ENCODE data around the gene C2. TPM values are rescaled to one million over a fixed set of nuclear protein-coding genes. Genes with fewer than 3 reads are reported as not detected.

C2 gene
- total RNA-seq, 1 experiment from 2014 or later: 1.3 TPM

- H3K27ac Mint-ChIP-seq: no peak overlapping the region
- ChIA-PET POLR2A (no interaction called here), CTCF (no interaction called here)
- ATAC-seq (no peak), DNase-seq (ENCODE audit: low spot score) (no peak)
- H3K4me1 Mint-ChIP-seq: peaks cover 11% of the 10 kb centered on the region
- no peak overlapping the region for H3K4me3 Mint-ChIP-seq
- H3K9me3 Mint-ChIP-seq: no peaks in the 10 kb centered on the region
- no peaks in the 10 kb centered on the region for H3K36me3 Mint-ChIP-seq
- TF ChIP-seq FOXP1 (CRISPR knock-in tag; IDR thresholded peaks at IDR 0.05; ENCODE audit: borderline replicate concordance) (no peak), GRHL2 (CRISPR knock-in tag; IDR thresholded peaks at IDR 0.05; ENCODE audit: insufficient replicate concordance, severe bottlenecking) (no peak), TCF7 (CRISPR knock-in tag; IDR thresholded peaks at IDR 0.05; ENCODE audit: low read depth) (no peak), NR2C2 (CRISPR knock-in tag; IDR thresholded peaks at IDR 0.05) (no peak), ERG (CRISPR knock-in tag; IDR thresholded peaks at IDR 0.05) (no peak)
- TF ChIP-seq, protein P1, sequence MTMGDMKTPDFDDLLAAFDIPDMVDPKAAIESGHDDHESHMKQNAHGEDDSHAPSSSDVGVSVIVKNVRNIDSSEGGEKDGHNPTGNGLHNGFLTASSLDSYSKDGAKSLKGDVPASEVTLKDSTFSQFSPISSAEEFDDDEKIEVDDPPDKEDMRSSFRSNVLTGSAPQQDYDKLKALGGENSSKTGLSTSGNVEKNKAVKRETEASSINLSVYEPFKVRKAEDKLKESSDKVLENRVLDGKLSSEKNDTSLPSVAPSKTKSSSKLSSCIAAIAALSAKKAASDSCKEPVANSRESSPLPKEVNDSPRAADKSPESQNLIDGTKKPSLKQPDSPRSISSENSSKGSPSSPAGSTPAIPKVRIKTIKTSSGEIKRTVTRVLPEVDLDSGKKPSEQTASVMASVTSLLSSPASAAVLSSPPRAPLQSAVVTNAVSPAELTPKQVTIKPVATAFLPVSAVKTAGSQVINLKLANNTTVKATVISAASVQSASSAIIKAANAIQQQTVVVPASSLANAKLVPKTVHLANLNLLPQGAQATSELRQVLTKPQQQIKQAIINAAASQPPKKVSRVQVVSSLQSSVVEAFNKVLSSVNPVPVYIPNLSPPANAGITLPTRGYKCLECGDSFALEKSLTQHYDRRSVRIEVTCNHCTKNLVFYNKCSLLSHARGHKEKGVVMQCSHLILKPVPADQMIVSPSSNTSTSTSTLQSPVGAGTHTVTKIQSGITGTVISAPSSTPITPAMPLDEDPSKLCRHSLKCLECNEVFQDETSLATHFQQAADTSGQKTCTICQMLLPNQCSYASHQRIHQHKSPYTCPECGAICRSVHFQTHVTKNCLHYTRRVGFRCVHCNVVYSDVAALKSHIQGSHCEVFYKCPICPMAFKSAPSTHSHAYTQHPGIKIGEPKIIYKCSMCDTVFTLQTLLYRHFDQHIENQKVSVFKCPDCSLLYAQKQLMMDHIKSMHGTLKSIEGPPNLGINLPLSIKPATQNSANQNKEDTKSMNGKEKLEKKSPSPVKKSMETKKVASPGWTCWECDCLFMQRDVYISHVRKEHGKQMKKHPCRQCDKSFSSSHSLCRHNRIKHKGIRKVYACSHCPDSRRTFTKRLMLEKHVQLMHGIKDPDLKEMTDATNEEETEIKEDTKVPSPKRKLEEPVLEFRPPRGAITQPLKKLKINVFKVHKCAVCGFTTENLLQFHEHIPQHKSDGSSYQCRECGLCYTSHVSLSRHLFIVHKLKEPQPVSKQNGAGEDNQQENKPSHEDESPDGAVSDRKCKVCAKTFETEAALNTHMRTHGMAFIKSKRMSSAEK (CRISPR knock-in tag; IDR thresholded peaks at IDR 0.05; ENCODE audit: borderline replicate concordance): no peak
- TF ChIP-seq, protein P2, sequence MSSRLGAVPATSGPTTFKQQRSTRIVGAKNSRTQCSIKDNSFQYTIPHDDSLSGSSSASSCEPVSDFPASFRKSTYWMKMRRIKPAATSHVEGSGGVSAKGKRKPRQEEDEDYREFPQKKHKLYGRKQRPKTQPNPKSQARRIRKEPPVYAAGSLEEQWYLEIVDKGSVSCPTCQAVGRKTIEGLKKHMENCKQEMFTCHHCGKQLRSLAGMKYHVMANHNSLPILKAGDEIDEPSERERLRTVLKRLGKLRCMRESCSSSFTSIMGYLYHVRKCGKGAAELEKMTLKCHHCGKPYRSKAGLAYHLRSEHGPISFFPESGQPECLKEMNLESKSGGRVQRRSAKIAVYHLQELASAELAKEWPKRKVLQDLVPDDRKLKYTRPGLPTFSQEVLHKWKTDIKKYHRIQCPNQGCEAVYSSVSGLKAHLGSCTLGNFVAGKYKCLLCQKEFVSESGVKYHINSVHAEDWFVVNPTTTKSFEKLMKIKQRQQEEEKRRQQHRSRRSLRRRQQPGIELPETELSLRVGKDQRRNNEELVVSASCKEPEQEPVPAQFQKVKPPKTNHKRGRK (CRISPR knock-in tag; IDR thresholded peaks at IDR 0.05; ENCODE audit: borderline replicate concordance): no peak
- peaks cover 54% of the 10 kb centered on the region for H3K27me3 Mint-ChIP-seq (ENCODE audit: low read depth)
Measured at GRCh38 chr6:31943742-31944141, 16.2 kb downstream of the C2 start.

GRCh38 chr6:31945154-31945506 lies 17.6 kb downstream of the C2 start:
- TF ChIP-seq CREM (CRISPR knock-in tag; IDR thresholded peaks at IDR 0.05): no peak
- TF ChIP-seq CDX4 (CRISPR knock-in tag; IDR thresholded peaks at IDR 0.05; ENCODE audit: borderline replicate concordance): no peak
- TF ChIP-seq, protein P2 (CRISPR knock-in tag; IDR thresholded peaks at IDR 0.05; ENCODE audit: borderline replicate concordance): no peak
- TF ChIP-seq SOX15 (CRISPR knock-in tag; IDR thresholded peaks at IDR 0.05): no peak
- no peak for TF ChIP-seq ESRRA (CRISPR knock-in tag; IDR thresholded peaks at IDR 0.05; ENCODE audit: borderline replicate concordance)
- H3K4me1 Mint-ChIP-seq: peaks cover 10% of the 10 kb centered on the region
- H3K4me3 Mint-ChIP-seq: no peak overlapping the region
- POLR2A ChIA-PET: interaction anchor here (0.7 kb wide), 1 partner anchor 118 kb away, joined by 3 read pairs; the partner anchor contains the start of gene HSPA1B
- peaks cover 58% of the 10 kb centered on the region for H3K27me3 Mint-ChIP-seq (ENCODE audit: low read depth)
- DNase-seq (ENCODE audit: low spot score): no peak
- peak overlapping the region; percentile 42; the same call in 1 of the 2 replicates for H3K27ac Mint-ChIP-seq
- H3K36me3 Mint-ChIP-seq: no peaks in the 10 kb centered on the region
- CTCF ChIA-PET: interaction anchor here (1.1 kb wide), 3 partner anchors 22 to 175 kb away, joined by 3 to 7 read pairs (median 3); no protein-coding TSS in a partner anchor
- no peak for ATAC-seq
- H3K9me3 Mint-ChIP-seq: no peaks in the 10 kb centered on the region
